Measurements from ENCODE around the gene BOC. TPM values are rescaled to one million over a fixed set of nuclear protein-coding genes. Genes with fewer than 3 reads are reported as not detected.

The BOC gene
- total RNA-seq, 1 experiment from 2014 or later, result 0.07 TPM

- TF ChIP-seq CTCF (IDR thresholded peaks at IDR 0.05; ENCODE audit: unreplicated experiment), result no peak
- H3K4me1 Mint-ChIP-seq (ENCODE audit: low read depth, unreplicated experiment), result no peaks in the 10 kb centered on the region
- intact Hi-C loops (cut with micrococcal nuclease; ENCODE audit: unreplicated experiment), result no loop called here
- BruUV-seq (replicated peaks), result no TSS peak
- H3K4me3 Mint-ChIP-seq (ENCODE audit: low read depth, unreplicated experiment), result no peak overlapping the region
- DNase-seq, result no peak
- peaks cover 3% of the 10 kb centered on the region for H3K36me3 Mint-ChIP-seq (ENCODE audit: insufficient read depth, unreplicated experiment)
- CTCF ChIA-PET, result no interaction called here
- no peak overlapping the region for H3K27ac Mint-ChIP-seq (ENCODE audit: unreplicated experiment)
- H3K27me3 Mint-ChIP-seq (ENCODE audit: unreplicated experiment), result peaks cover 43% of the 10 kb centered on the region
- peaks cover 2% of the 10 kb centered on the region for H3K9me3 Mint-ChIP-seq (ENCODE audit: low read depth, unreplicated experiment)
These were observed 16.4 kb upstream of the BOC start for GRCh38 chr3:113194823-113195401.

GRCh38 chr3:113200351-113200750 lies 11.0 kb upstream of the BOC start:
- no peak for TF ChIP-seq CTCF (IDR thresholded peaks at IDR 0.05; ENCODE audit: unreplicated experiment)
- no peak overlapping the region for H3K27ac Mint-ChIP-seq (ENCODE audit: unreplicated experiment)

GRCh38 chr3:113200946-113201345 lies 10.4 kb upstream of the BOC start:
- H3K27me3 Mint-ChIP-seq (ENCODE audit: unreplicated experiment), result peaks cover 54% of the 10 kb centered on the region
- no peaks in the 10 kb centered on the region for H3K4me1 Mint-ChIP-seq (ENCODE audit: low read depth, unreplicated experiment)

More at GRCh38 chr3:113200351-113200750, 11.0 kb upstream of the BOC start:
- intact Hi-C loops (cut with micrococcal nuclease; ENCODE audit: unreplicated experiment), result no loop called here
- DNase-seq, result no peak
- no peak overlapping the region for H3K4me3 Mint-ChIP-seq (ENCODE audit: low read depth, unreplicated experiment)
- H3K27me3 Mint-ChIP-seq (ENCODE audit: unreplicated experiment), result peaks cover 54% of the 10 kb centered on the region
- H3K36me3 Mint-ChIP-seq (ENCODE audit: insufficient read depth, unreplicated experiment), result no peaks in the 10 kb centered on the region
- no peaks in the 10 kb centered on the region for H3K9me3 Mint-ChIP-seq (ENCODE audit: low read depth, unreplicated experiment)
- CTCF ChIA-PET, result no interaction called here
- no peaks in the 10 kb centered on the region for H3K4me1 Mint-ChIP-seq (ENCODE audit: low read depth, unreplicated experiment)
- BruUV-seq (replicated peaks), result no TSS peak

GRCh38 chr3:113204371-113204770 lies 7.0 kb upstream of the BOC start:
- Mint-ChIP-seq H3K4me3 (ENCODE audit: low read depth, unreplicated experiment) (no peak overlapping the region), H3K4me1 (ENCODE audit: low read depth, unreplicated experiment) (no peaks in the 10 kb centered on the region), H3K36me3 (ENCODE audit: insufficient read depth, unreplicated experiment) (no peaks in the 10 kb centered on the region), H3K27ac (ENCODE audit: unreplicated experiment) (no peak overlapping the region), H3K27me3 (ENCODE audit: unreplicated experiment) (peaks cover 80% of the 10 kb centered on the region), H3K9me3 (ENCODE audit: low read depth, unreplicated experiment) (no peaks in the 10 kb centered on the region)
- CTCF ChIA-PET, result interaction anchor here (0.7 kb wide), 2 partner anchors 133 to 516 kb away, joined by 5 to 6 read pairs; no protein-coding TSS in a partner anchor
- no TSS peak for BruUV-seq (replicated peaks)
- TF ChIP-seq CTCF (IDR thresholded peaks at IDR 0.05; ENCODE audit: unreplicated experiment), result no peak
- DNase-seq, result no peak
- intact Hi-C loops (cut with micrococcal nuclease; ENCODE audit: unreplicated experiment), result no loop called here

More at GRCh38 chr3:113200946-113201345, 10.4 kb upstream of the BOC start:
- Mint-ChIP-seq H3K36me3 (ENCODE audit: insufficient read depth, unreplicated experiment) (no peaks in the 10 kb centered on the region), H3K4me3 (ENCODE audit: low read depth, unreplicated experiment) (no peak overlapping the region), H3K27ac (ENCODE audit: unreplicated experiment) (no peak overlapping the region), H3K9me3 (ENCODE audit: low read depth, unreplicated experiment) (no peaks in the 10 kb centered on the region)
- TF ChIP-seq CTCF (IDR thresholded peaks at IDR 0.05; ENCODE audit: unreplicated experiment), result no peak
- intact Hi-C loops (cut with micrococcal nuclease; ENCODE audit: unreplicated experiment), result no loop called here
- CTCF ChIA-PET, result no interaction called here
- no TSS peak for BruUV-seq (replicated peaks)
- DNase-seq, result no peak

Data from Calu3 (cell line).